Measurements from ENCODE around the gene BCAR3.

DNA sequence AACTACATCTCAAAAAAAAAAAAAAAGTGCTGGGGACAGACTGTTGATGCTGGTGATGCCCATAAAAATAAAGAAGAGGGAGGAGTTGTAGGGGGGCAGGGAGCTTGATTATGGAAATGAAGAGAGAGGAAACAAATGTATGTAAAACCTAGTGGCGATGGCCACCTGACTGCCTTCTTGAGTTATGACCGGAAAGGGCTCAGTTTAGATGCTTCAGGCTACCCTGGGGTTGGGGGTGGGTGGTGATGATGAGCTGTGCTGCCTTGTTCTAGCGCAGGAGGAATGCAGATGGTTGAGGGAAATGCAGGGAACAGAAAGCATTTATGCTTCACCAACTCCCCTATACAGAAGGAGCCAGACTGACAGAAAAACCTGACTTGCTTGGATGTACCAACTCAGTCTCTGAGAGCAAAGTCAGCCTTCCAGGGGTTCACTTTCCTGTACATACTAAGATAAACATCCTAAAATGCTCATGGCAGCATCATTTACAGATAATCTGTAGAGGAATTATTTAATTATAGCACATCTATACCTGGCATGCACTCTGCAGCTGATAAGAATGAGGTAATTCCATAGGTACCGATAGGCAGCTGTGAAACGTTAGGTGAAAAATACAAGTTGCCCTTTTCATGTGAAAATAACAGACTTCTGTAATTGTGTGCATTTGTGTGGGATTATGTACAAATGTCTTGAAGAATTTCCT, 8.0 kb upstream of the BCAR3 start:
- TF ChIP-seq SMC3 (IDR thresholded peaks at IDR 0.05) = no peak
- TF ChIP-seq NFE2L2 (conservative IDR thresholded peaks at IDR 0.05; ENCODE audit: low read length) = no peak
- TF ChIP-seq CEBPB (IDR thresholded peaks at IDR 0.05) = no peak
- TF ChIP-seq, protein P1, sequence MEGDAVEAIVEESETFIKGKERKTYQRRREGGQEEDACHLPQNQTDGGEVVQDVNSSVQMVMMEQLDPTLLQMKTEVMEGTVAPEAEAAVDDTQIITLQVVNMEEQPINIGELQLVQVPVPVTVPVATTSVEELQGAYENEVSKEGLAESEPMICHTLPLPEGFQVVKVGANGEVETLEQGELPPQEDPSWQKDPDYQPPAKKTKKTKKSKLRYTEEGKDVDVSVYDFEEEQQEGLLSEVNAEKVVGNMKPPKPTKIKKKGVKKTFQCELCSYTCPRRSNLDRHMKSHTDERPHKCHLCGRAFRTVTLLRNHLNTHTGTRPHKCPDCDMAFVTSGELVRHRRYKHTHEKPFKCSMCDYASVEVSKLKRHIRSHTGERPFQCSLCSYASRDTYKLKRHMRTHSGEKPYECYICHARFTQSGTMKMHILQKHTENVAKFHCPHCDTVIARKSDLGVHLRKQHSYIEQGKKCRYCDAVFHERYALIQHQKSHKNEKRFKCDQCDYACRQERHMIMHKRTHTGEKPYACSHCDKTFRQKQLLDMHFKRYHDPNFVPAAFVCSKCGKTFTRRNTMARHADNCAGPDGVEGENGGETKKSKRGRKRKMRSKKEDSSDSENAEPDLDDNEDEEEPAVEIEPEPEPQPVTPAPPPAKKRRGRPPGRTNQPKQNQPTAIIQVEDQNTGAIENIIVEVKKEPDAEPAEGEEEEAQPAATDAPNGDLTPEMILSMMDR (IDR thresholded peaks at IDR 0.05) = no peak
- TF ChIP-seq MYC (IDR thresholded peaks at IDR 0.05; ENCODE audit: borderline replicate concordance, low read length) = no peak
- no peak for TF ChIP-seq POLR2A (IDR thresholded peaks at IDR 0.05; ENCODE audit: low read length)
- TF ChIP-seq ZFP36 (IDR thresholded peaks at IDR 0.05; ENCODE audit: borderline replicate concordance, partially characterized antibody) = no peak
- TF ChIP-seq TP53 (CRISPR knock-in tag; IDR thresholded peaks at IDR 0.05) = no peak
- no peak for TF ChIP-seq NPAS2 (CRISPR knock-in tag; IDR thresholded peaks at IDR 0.05; ENCODE audit: borderline replicate concordance)
- no peak for TF ChIP-seq HEYL (CRISPR knock-in tag; IDR thresholded peaks at IDR 0.05)
- TF ChIP-seq, protein P2, sequence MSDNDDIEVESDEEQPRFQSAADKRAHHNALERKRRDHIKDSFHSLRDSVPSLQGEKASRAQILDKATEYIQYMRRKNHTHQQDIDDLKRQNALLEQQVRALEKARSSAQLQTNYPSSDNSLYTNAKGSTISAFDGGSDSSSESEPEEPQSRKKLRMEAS (IDR thresholded peaks at IDR 0.05) = no peak

All from A549 (cell line).